ENCODE measurements around the gene FBXL17.

Gene FBXL17

DNA sequence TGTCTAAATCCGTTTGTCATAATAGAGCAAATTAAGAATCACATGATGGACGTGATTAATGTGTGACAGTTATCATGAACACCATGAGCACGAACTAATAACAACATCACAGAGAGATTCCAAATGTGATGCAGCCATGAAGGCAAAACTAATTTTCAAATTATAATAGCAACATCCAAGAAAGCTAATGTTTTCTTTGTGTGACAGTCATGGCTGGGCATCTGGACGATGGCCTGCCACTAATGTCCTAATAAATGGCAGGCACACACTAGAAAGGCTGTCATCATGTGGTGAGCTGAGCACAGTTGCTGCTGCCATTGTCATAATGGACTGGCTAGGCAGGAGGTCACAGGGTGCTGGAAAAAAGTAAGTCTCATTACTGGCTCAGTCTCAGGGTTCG is 431.1 kb downstream of the FBXL17 start:
- no peak overlapping the region for H3K4me3 ChIP-seq (ENCODE audit: insufficient read depth, low read length, poor library complexity, severe bottlenecking)
- H4K20me1 ChIP-seq (ENCODE audit: low read depth, low read length) = no peaks in the 10 kb centered on the region
- no peaks in the 10 kb centered on the region for H3K9me3 ChIP-seq (ENCODE audit: insufficient read depth, low read length)
- H3K4me2 ChIP-seq (ENCODE audit: low read depth, low read length, poor library complexity, severe bottlenecking) = no peak overlapping the region
- no peaks in the 10 kb centered on the region for H3F3A ChIP-seq (ENCODE audit: insufficient read depth)
- H2AFZ ChIP-seq (ENCODE audit: low read depth, low read length, severe bottlenecking) = no peak overlapping the region
- no peaks in the 10 kb centered on the region for H3K79me2 ChIP-seq (ENCODE audit: insufficient read depth, low read length)
- H3K9ac ChIP-seq (ENCODE audit: low read length) = no peak overlapping the region
- H3K27me3 ChIP-seq (ENCODE audit: low read length) = no peaks in the 10 kb centered on the region
- no peaks in the 10 kb centered on the region for H3K36me3 ChIP-seq (ENCODE audit: low read length)
- no peaks in the 10 kb centered on the region for H3K9me2 ChIP-seq (replicated peaks; ENCODE audit: insufficient read depth, low read length)
- no peak overlapping the region for H3K27ac ChIP-seq (ENCODE audit: low read depth, low read length)
- TF ChIP-seq, protein P1, sequence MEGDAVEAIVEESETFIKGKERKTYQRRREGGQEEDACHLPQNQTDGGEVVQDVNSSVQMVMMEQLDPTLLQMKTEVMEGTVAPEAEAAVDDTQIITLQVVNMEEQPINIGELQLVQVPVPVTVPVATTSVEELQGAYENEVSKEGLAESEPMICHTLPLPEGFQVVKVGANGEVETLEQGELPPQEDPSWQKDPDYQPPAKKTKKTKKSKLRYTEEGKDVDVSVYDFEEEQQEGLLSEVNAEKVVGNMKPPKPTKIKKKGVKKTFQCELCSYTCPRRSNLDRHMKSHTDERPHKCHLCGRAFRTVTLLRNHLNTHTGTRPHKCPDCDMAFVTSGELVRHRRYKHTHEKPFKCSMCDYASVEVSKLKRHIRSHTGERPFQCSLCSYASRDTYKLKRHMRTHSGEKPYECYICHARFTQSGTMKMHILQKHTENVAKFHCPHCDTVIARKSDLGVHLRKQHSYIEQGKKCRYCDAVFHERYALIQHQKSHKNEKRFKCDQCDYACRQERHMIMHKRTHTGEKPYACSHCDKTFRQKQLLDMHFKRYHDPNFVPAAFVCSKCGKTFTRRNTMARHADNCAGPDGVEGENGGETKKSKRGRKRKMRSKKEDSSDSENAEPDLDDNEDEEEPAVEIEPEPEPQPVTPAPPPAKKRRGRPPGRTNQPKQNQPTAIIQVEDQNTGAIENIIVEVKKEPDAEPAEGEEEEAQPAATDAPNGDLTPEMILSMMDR (IDR thresholded peaks at IDR 0.05; ENCODE audit: insufficient read depth, low read length, poor library complexity, severe bottlenecking) = no peak
- no peak for TF ChIP-seq EZH2phosphoT487 (conservative IDR thresholded peaks at IDR 0.05; ENCODE audit: low read length)

DNA sequence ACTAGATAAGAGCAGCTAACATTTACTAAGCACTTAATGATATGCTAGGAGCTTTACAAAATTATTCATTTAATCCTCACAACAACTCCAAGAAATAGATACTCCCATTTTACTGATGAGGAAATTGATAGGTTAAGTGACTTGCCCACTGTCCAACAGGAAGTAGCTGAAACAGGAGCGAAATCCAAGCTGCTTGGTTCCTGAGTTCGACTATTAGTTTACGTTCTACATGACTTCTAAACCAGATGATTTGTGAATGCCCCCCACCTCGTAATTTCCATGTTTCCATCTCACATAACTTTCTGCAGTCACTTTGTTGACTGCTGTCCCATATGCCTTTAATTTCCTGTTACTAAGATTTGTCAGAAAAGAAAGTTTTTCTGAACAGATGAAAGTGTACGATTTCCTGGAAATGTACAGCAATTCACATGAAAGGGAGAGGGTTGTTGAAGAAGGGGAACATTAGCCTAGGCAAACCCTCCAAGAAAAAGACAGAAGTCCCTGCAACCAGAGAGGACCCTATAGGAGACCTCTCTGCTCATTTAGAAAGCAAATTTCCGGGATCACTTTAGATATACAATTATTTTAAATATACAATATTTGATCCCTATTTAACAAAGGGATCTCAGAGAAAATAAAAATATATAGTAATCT is 432.1 kb downstream of the FBXL17 start:
- TF ChIP-seq, protein P1 (IDR thresholded peaks at IDR 0.05; ENCODE audit: insufficient read depth, low read length, poor library complexity, severe bottlenecking) = no peak
- no peak for TF ChIP-seq EZH2phosphoT487 (conservative IDR thresholded peaks at IDR 0.05; ENCODE audit: low read length)
- Histone ChIP-seq H3F3A (ENCODE audit: insufficient read depth) (no peaks in the 10 kb centered on the region), H2AFZ (ENCODE audit: low read depth, low read length, severe bottlenecking) (no peak overlapping the region), H3K4me2 (ENCODE audit: low read depth, low read length, poor library complexity, severe bottlenecking) (no peak overlapping the region), H4K20me1 (ENCODE audit: low read depth, low read length) (no peaks in the 10 kb centered on the region), H3K27ac (ENCODE audit: low read depth, low read length) (no peak overlapping the region), H3K36me3 (ENCODE audit: low read length) (no peaks in the 10 kb centered on the region), H3K27me3 (ENCODE audit: low read length) (no peaks in the 10 kb centered on the region), H3K9me2 (replicated peaks; ENCODE audit: insufficient read depth, low read length) (no peaks in the 10 kb centered on the region), H3K4me3 (ENCODE audit: insufficient read depth, low read length, poor library complexity, severe bottlenecking) (no peak overlapping the region), H3K79me2 (ENCODE audit: insufficient read depth, low read length) (no peaks in the 10 kb centered on the region), H3K9me3 (ENCODE audit: insufficient read depth, low read length) (no peaks in the 10 kb centered on the region), H3K9ac (ENCODE audit: low read length) (no peak overlapping the region)

DNA sequence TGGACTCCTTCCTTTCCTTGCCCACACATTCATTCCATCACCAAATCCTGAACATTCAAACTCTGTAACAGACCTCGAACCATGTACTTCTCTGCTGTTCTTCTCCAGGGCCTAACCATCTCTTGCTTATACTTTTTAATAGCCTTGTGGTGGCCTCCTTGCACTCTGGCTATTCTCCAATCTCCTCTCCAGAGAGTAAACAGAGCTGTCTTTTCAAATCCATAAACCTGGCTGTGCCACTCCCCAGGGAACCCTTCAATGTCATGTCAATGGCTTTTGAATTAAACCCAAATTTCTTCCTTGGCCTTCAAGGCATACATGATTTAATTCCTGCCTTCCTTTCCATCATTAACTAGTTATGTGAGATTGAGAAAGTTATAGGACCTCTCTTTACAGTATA is 433.5 kb downstream of the FBXL17 start:
- no peaks in the 10 kb centered on the region for H3K27me3 ChIP-seq (ENCODE audit: low read length)
- no peaks in the 10 kb centered on the region for H3K9me2 ChIP-seq (replicated peaks; ENCODE audit: insufficient read depth, low read length)
- TF ChIP-seq, protein P1 (IDR thresholded peaks at IDR 0.05; ENCODE audit: insufficient read depth, low read length, poor library complexity, severe bottlenecking) = no peak
- no peak for TF ChIP-seq EZH2phosphoT487 (conservative IDR thresholded peaks at IDR 0.05; ENCODE audit: low read length)
- no peak overlapping the region for H3K9ac ChIP-seq (ENCODE audit: low read length)
- no peaks in the 10 kb centered on the region for H3K9me3 ChIP-seq (ENCODE audit: insufficient read depth, low read length)
- H3F3A ChIP-seq (ENCODE audit: insufficient read depth) = no peaks in the 10 kb centered on the region
- H3K36me3 ChIP-seq (ENCODE audit: low read length) = no peaks in the 10 kb centered on the region
- no peaks in the 10 kb centered on the region for H3K79me2 ChIP-seq (ENCODE audit: insufficient read depth, low read length)
- H2AFZ ChIP-seq (ENCODE audit: low read depth, low read length, severe bottlenecking) = no peak overlapping the region
- no peak overlapping the region for H3K27ac ChIP-seq (ENCODE audit: low read depth, low read length)
- no peak overlapping the region for H3K4me3 ChIP-seq (ENCODE audit: insufficient read depth, low read length, poor library complexity, severe bottlenecking)
- no peak overlapping the region for H3K4me2 ChIP-seq (ENCODE audit: low read depth, low read length, poor library complexity, severe bottlenecking)
- H4K20me1 ChIP-seq (ENCODE audit: low read depth, low read length) = no peaks in the 10 kb centered on the region

Measured in SU-DHL-6 (cell line).